Lower leg skin (tissue), 4 donors: Measurements from ENCODE around the gene LGR5. TPM values are rescaled to one million over a fixed set of nuclear protein-coding genes. Genes with fewer than 3 reads are reported as not detected.

Experiments used
- DNase-seq, 2 donors: peaks; one replicate each; pipeline ENCODE4 v3.0.0-alpha.2; 2019; ENCODE audit warnings: low spot score in 2 of 2
- H3K4me3 ChIP-seq: fragments of 200-600 bp; sonication (generic); 2 replicates; pipeline ENCODE4 v1.5.1; 2017; ENCODE audit warnings: mild to moderate bottlenecking, low read depth; ENCODE audit not compliant: poor library complexity, severe bottlenecking
- CTCF ChIP-seq, 3 donors: fragments of 450-650 bp; IDR thresholded peaks; one replicate each; pipeline ENCODE4 v1.5.1; 2016; ENCODE audit warnings: antibody characterized with exemption in 3 of 3, mild to moderate bottlenecking in 3 of 3, moderate library complexity in 2 of 3
- POLR2A ChIP-seq, 2 donors: fragments of 450-650 bp; IDR thresholded peaks; one replicate each; pipeline ENCODE4 v1.6.1; 2016 to 2017; ENCODE audit warnings: antibody characterized with exemption in 2 of 2, mild to moderate bottlenecking in 1 of 2, moderate library complexity in 1 of 2
- whole genome bisulfite sequencing, 2 donors: methylation state at CpG; one replicate each; pipeline ENCODE4 v1.1.5; 2018; 5-methylcytosine and 5-hydroxymethylcytosine counted together
- intact Hi-C: fragments of 100-400 bp; cut with DNase I; formaldehyde crosslinking; loops from one replicate; pipeline ENCODE4 v1.15.0; 2023; ENCODE audit warnings: low total_unique reads
- total RNA-seq, 4 donors: library from RNA; depleted of rRNA; stranded (reverse); fragments of >200 nt; gene quantifications; one replicate each; pipeline ENCODE4 v1.1.0, GENCODE V29; 2016

The LGR5 gene
- total RNA-seq, 4 donors from 2014 or later, result 1.1 to 6.3 (median 1.3) TPM

- TF ChIP-seq CTCF (IDR thresholded peaks at IDR 0.05), result no peak
- no peak for TF ChIP-seq POLR2A (IDR thresholded peaks at IDR 0.05)
- WGBS, 2 donors, result 81 to 82% methylated on average over 15 of the region's 15 CpGs
- no peak overlapping the region for H3K4me3 ChIP-seq
- no peak for DNase-seq
- intact Hi-C loops, result no loop called here
Observed at GRCh38 chr12:71469258-71469750, 29.7 kb downstream of the LGR5 start.

DNA sequence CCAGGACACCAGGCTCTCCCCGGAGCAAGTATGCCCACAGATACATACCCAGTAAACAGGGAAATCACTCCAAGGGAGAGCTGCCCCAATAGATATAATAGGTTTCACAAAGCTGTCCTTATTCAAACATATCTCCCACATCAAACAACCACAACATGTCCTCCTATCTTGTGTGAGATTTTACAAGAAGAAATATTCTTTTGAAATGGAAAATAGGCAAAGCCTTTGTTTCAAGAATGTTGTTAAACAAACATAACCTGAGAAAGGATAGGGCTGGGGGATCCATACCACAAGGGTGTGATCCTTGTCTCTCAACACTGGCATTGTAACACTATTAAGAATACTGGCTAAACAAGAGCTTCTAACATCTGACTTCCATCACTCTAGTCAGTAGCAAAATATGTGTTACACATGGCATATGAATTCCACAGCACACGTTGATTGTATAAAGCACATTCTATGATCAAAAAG lies 32.9 kb downstream of the LGR5 start:
- intact Hi-C loops, result no loop called here

DNA sequence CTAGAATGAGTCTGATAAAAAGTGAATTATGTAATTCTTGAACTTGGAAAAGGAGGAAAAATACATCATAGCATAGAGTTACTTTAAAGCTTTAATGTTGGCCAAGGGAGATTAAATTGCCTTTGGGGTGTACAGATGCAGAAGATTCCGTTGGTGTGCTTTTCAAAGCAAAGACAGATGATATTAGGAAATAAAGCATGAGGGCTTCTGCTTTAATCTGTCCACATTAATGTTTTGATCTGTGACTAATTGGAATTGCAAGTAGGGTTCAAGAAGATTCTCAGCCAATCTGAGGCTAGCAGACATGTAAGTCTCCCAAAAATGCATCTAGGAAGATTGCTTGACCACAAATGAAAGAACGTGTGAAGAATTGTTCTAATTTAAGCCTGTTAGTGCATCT lies 35.2 kb downstream of the LGR5 start:
- TF ChIP-seq CTCF (IDR thresholded peaks at IDR 0.05) (no peak), POLR2A (IDR thresholded peaks at IDR 0.05) (no peak)
- H3K4me3 ChIP-seq, result no peak overlapping the region
- intact Hi-C loops, result no loop called here
- WGBS, 2 donors, result 41 to 53% methylated on average over 2 of the region's 2 CpGs
- DNase-seq, result no peak

More for the DNA sequence above, 32.9 kb downstream of the LGR5 start:
- H3K4me3 ChIP-seq, result no peak overlapping the region
- DNase-seq, result no peak
- 47 to 62% methylated on average over 2 of the region's 2 CpGs for WGBS, 2 donors
- TF ChIP-seq POLR2A (IDR thresholded peaks at IDR 0.05) (no peak), CTCF (IDR thresholded peaks at IDR 0.05) (no peak)

GRCh38 chr12:71475280-71475679 lies 35.7 kb downstream of the LGR5 start:
- intact Hi-C loops, result no loop called here
- TF ChIP-seq POLR2A (IDR thresholded peaks at IDR 0.05), result no peak
- TF ChIP-seq CTCF (IDR thresholded peaks at IDR 0.05), result no peak
- 47 to 54% methylated on average over 5 of the region's 5 CpGs for WGBS, 2 donors
- H3K4me3 ChIP-seq, result no peak overlapping the region
- DNase-seq, result peak in 1 of 2 donors; percentile 67

GRCh38 chr12:71476513-71476912 lies 36.9 kb downstream of the LGR5 start:
- no peak overlapping the region for H3K4me3 ChIP-seq
- intact Hi-C loops, result no loop called here
- 46% methylated on average over 3 of the region's 3 CpGs for WGBS, 2 donors
- TF ChIP-seq CTCF (IDR thresholded peaks at IDR 0.05), result no peak
- TF ChIP-seq POLR2A (IDR thresholded peaks at IDR 0.05), result no peak
- DNase-seq, result peak in 1 of 2 donors; percentile 53

- no peak for DNase-seq
- intact Hi-C loops, result no loop called here
- no peak for TF ChIP-seq POLR2A (IDR thresholded peaks at IDR 0.05)
- no peak for TF ChIP-seq CTCF (IDR thresholded peaks at IDR 0.05)
- WGBS, 2 donors, result 93 to 100% methylated on average over 2 of the region's 2 CpGs
- H3K4me3 ChIP-seq, result no peak overlapping the region
Observed at GRCh38 chr12:71477609-71478008, 38.0 kb downstream of the LGR5 start.
